ENCODE results near the gene S100A8.

The S100A8 gene

DNA sequence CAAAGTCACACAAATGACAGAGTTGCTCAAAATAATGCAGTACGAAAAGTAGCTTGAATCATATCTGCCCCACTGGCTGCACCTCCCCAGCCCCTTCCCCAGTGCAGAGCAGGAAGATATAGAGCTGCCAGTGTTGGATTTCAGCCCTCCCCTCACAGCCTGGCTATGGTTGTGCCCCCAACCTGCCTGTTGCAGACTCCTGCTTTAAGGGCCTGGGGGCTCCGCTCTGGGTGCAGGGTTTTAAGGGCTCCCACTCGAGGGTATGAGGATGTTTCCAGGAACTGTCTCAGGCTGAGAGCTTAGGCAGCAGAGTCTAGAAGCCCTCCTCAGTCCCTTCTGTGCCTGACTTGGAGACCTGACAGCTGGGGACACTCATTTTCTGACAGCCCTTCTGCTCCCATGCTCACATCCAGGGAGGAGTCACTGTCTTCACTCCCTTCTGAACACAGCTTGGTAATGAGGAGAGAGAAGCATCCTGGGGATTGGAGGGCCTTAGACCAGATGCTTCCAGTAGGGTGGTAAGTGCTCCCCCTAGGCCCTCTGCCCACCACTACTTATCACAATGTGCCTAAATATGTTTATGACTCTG lies 28.6 kb downstream of the S100A8 start:
- no peak for DNase-seq

DNA sequence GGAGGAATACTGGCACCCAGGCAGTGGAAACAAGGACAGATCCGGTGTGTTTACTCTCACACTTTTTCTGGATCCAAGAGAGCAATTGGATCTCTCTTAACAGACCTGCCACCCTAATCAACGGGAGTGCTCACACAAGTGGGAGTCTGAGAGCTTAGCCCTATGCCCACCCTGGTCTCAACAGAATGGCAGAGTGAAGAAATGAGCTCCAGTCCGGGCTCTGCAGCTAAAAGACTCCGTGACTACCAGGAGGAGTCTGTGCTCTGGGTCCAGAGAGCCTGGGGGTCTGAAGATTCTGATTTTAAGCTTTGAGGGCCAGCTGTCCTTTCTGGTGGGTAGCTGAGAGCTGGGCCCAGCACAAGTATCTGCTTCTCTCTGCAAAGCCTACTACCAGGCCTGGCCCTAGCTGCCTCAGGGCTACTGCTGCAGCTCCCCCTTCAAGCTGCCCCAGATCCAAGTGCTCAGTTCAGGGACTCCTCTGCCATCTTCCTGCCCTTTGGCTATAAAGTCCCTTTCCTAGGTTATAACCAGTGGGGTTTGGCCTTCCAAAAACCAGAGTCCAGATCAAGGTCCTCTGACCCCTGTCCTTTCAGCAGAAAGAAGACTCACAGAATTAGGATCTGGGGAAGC lies 29.3 kb downstream of the S100A8 start:
- no peak for DNase-seq

GRCh38 chr1:153360592-153361479 lies 30.0 kb downstream of the S100A8 start:
- DNase-seq = no peak

DNA sequence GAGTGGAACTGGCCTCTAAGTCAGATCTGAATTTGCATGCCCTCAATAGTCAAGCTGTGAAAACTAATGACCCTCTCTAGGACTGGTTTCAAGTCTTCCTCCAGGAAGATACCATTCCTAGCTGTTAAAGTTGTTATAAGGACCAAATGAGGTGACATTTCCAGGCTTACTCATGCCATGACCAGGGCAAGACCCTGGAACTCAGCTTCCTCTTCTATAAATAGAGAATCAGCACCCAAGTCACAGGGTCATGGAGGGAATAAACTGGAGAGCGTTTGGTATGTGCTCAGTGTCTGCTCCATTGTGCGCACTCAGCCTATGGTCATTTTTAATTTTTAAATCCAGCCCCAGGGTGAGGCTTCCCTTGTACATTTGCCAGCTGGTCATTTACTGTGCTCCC lies 30.7 kb downstream of the S100A8 start:
- no peak for DNase-seq

DNA sequence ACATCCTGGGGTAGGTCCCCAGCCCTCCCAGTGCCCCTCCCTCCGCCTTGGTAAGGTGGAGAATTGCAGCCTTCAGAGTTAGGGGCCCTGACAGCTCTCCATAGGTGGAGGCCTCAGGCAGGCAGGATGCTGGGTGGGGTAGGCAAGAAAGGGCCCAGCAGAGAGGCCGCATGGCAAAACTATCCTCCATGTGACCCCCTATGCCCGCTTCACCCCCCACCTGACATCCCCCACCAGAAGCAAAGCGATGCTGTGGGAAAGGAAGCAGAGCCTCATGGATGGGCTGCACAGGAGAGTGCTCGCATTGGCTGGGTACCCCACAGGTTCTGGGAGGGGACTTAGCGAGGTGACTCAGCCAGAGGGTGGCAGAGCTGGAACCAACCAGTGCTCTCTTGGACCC lies 31.6 kb downstream of the S100A8 start:
- DNase-seq = no peak

DNA sequence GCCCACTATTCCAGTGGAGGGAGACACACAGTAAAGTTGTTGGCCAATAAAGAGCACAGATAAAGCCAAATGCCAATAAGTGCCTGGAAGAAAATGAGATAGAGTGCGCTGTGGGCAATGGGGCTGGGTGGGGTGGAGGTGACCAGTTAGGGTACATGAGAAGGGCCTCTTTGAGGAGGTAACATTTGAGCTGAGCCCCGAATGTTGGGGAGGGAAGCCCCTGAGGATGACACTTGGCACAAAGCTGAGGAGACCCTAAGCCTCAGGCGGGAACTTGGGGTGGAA lies 32.2 kb downstream of the S100A8 start:
- no peak for DNase-seq

DNA sequence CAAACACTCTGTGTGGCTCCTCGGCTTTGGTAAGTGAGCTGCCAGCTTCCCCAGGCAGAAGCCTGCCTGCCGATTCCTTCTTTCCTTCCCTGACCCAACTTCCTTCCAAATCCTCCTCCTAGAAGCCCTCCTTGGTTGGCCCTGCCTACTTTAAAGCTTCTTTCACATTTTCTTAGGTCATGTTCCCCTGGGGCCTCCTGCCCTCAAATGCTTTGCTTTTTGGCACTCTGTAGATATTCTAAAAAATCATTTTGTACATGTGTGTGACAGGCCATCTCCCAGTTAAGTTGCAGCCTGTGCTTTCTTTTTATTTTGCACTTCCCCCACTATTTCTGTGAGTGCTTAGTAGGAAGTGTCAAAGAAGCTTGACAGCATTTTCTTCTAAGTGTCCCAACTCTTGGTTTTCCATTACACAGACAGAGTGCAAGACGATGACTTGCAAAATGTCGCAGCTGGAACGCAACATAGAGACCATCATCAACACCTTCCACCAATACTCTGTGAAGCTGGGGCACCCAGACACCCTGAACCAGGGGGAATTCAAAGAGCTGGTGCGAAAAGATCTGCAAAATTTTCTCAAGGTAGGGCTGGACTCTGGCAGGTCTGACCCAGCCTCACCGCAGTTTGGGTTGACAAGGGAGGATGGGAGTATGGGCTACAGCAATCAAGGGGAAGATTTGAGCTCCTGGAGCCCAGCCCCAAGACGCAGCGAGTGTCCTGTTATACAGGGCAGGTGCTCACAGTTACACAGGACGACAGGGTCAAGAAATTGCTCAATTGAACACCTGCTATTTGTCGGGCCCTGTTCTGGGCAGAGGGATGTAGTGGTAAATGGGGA lies 32.8 kb downstream of the S100A8 start, which contains the start of gene S100A9:
TSS of gene S100A9 (plus strand) at position 2 of the 838 bp plus-strand sequence. CDS start at position 432, 430 bp downstream.
- DNase-seq = no peak

GRCh38 chr1:153357076-153357852 lies 33.6 kb downstream of the S100A8 start:
- peak in 3 of 51 donors; percentile 2 to 8 (median 6) for DNase-seq

GRCh38 chr1:153356392-153357075 lies 34.3 kb downstream of the S100A8 start:
- no peak for DNase-seq

GRCh38 chr1:153355445-153356071 lies 35.3 kb downstream of the S100A8 start:
- DNase-seq = peak in 2 of 51 donors; percentile 1 to 9

DNA sequence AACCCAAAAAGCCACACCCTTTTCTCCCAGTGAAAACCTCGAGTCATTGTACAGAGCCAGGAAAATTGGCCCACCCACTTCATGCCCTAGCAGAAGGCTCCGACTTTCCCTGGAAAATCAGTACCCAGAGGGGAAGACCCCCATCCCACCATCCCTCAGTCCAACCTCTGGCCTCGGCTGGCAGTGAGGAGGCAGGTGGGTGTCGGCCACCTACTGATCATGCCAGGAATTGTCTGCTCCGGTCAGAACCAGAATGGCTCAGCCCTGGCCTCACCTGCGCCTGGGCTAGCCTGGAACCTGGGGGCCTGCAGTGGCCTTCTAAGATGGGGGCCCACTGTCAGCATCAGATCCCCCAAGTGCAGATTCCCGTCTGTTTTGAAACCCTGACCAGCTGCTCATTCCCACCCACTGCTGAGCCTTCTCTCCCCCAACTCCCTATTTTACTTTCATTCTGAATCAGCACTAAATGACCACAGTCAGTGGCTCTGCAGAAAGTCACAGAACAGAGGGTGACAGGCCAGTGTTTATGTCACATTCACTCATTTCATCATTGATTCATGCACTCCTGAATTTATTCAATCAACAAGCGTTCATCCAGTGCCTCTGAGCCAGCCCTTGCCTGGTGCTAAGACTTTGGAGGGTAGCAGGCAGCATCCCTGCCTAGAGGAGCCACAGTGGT lies 36.2 kb downstream of the S100A8 start:
- no peak for DNase-seq

GRCh38 chr1:153353226-153353947 lies 37.5 kb downstream of the S100A8 start:
- no peak for DNase-seq

DNA sequence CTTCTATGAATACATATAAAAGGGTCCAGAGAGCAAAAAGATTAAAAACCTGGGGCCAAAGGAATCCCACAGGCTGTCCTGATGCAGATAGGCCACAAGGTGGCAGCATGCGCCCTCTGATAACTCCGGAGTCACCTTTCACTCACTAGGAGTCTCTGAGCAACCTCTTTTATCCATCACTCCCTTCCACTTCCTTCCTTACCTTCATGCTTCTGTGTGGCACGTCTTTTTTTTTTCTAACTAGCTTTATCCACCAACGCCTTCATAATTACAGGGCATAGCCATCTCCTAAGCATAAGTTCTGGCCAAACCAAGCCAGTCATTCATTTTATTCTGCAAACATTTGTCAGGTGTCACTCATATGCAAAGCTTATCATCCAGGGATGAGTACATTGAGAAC lies 38.4 kb downstream of the S100A8 start:
- peak in 33 of 51 donors; percentile 3 to 73 (median 27) for DNase-seq

- DNase-seq = no peak
Observed at GRCh38 chr1:153350321-153350957, 40.4 kb downstream of the S100A8 start.

GRCh38 chr1:153349363-153350320 lies 41.2 kb downstream of the S100A8 start:
- DNase-seq = no peak

DNA sequence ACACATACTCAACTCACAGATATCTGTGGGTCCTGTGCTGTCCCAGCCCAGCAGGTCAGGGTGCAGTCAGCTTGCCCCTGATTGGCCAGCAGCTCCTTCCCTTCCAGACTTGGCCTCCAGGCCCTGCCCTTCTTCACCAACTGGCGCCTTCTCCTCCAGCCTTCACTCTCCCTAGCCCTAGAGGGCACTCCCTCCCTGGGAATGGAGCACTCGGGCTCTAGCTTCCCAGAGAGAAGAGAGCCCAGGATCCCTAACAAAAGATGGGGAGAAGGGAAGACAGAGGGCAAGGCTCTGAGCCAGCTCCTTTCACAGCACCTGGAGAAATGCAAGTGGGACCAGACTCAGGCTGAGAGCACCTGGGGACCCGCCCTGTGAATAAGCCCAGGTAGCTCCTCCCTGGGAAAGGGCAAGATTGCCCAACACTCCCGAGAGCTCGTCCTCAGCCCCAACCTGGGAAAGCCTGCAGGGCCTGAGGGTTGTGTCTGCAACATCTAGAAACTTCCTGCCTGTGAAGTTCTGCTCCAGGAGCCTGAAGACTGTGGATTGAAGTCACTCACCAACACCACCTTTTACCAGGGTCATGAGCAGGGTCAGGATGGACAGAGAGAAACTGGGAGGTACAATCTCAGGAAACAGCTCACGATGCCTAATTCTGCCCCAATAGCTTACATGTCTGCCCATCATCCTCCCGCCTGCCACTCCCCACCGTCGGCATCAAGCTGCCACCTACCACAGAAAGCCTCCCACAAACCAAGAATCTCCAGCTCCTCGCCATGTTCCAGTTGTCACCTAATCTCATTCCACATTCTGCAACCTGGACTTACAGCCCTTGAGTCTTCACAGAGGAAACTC lies 42.1 kb downstream of the S100A8 start, which contains the start of gene PGLYRP4:
TSS of gene PGLYRP4 (minus strand) at position 331 of the 852 bp plus-strand sequence. CDS start 909 bp downstream, outside the sequence.
- DNase-seq = no peak
